HUES48 (cell line): ENCODE data around the gene C20orf141.

Experiments used
- H3K27ac ChIP-seq: one replicate; pipeline ENCODE4 v1.7.0; 2013; ENCODE audit warnings: low read depth, low read length, inconsistent platforms
- H3K27me3 ChIP-seq: 2 replicates; pipeline ENCODE4 v1.6.1; 2013; ENCODE audit warnings: mild to moderate bottlenecking, low read length; ENCODE audit not compliant: control insufficient read depth, insufficient read depth
- H3K36me3 ChIP-seq: 2 replicates; pipeline ENCODE4 v1.6.1; 2013; ENCODE audit warnings: low read length; ENCODE audit not compliant: control insufficient read depth, insufficient read depth
- H3K4me1 ChIP-seq: 2 replicates; pipeline ENCODE4 v1.6.1; 2013; ENCODE audit warnings: mild to moderate bottlenecking, low read length; ENCODE audit not compliant: control insufficient read depth, insufficient read depth
- H3K4me3 ChIP-seq: 2 replicates; pipeline ENCODE4 v1.5.1; 2013; ENCODE audit warnings: mild to moderate bottlenecking, low read depth, low read length
- H3K9ac ChIP-seq: 2 replicates; pipeline ENCODE4 v1.6.1; 2013; ENCODE audit warnings: mild to moderate bottlenecking, low read depth, low read length, moderate library complexity
- H3K9me3 ChIP-seq: 2 replicates; pipeline ENCODE4 v1.6.1; 2013; ENCODE audit warnings: low read length; ENCODE audit not compliant: control insufficient read depth, insufficient read depth

The C20orf141 gene

DNA sequence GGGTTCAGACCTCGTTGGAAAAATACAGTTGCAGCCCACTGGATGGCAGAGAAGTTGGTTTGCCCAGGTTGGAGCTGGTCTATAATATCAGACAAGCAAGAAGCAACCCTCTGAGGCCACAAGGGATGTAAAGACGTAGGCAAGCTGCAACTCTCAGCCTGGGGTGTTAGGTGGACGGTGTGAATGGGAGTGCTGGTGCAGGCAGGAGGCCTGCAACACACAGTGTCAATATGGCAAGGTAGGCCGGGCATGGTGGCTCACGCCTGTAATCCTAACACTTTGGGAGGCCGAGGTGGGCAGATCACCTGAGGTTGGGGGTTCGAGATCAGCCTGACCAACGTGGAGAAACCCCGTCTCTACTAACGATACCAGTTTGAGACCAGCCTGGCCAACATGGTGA, 36.3 kb downstream of the C20orf141 start:
- no peak overlapping the region for H3K9ac ChIP-seq
- H3K27me3 ChIP-seq, result no peaks in the 10 kb centered on the region; the same call in 1 of the 2 replicates
- H3K4me1 ChIP-seq, result no peaks in the 10 kb centered on the region
- no peak overlapping the region for H3K27ac ChIP-seq
- H3K36me3 ChIP-seq, result no peaks in the 10 kb centered on the region
- no peaks in the 10 kb centered on the region for H3K9me3 ChIP-seq
- H3K4me3 ChIP-seq, result no peak overlapping the region

- Histone ChIP-seq H3K27ac (no peak overlapping the region), H3K4me3 (no peak overlapping the region), H3K4me1 (no peaks in the 10 kb centered on the region), H3K9me3 (no peaks in the 10 kb centered on the region), H3K36me3 (no peaks in the 10 kb centered on the region), H3K9ac (no peak overlapping the region), H3K27me3 (no peaks in the 10 kb centered on the region)
Measured at GRCh38 chr20:2858591-2858990, 43.8 kb downstream of the C20orf141 start.

DNA sequence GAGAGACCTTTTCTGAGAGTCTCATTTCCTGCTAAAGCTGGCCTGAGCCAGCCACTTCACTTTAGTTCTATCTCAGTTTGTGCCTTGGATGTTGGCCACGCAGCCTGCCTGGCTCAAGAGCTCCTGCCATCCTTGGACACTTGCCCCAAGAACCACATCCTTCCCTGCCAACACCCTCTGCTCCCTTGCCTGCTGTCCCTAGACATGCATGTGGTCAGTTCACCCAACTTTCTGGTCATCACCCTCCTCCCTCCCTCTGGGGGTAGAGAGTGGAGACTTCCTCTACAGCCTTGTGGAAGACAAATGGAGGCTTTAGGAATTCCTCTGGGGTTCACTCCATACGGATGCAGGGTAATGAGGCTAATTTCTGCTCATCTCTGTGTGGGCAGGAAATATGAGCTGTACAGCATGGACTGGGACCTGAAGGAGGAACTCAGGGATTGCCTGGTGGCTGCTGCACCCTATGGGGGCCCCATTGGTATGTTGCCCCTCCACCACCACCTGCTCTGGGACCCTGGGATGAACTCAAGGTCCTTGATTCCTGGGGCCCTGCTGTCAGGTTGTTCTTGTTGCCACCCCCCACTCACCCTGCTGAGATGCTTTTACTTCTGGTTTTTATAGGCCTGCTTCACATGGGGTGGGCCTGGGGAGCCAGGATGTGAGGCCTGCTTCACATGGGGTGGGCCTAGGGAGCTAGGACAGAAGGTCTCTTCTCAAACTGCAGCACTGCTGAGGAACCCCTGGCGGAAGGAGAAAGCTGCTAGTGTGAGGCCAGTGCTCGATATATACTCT, 44.7 kb downstream of the C20orf141 start:
- H3K27me3 ChIP-seq, result no peaks in the 10 kb centered on the region
- H3K9me3 ChIP-seq, result no peaks in the 10 kb centered on the region
- H3K27ac ChIP-seq, result no peak overlapping the region
- no peaks in the 10 kb centered on the region for H3K4me1 ChIP-seq
- no peak overlapping the region for H3K9ac ChIP-seq
- no peaks in the 10 kb centered on the region for H3K36me3 ChIP-seq
- H3K4me3 ChIP-seq, result no peak overlapping the region

- no peak overlapping the region for H3K27ac ChIP-seq
- H3K9ac ChIP-seq, result no peak overlapping the region
- no peaks in the 10 kb centered on the region for H3K9me3 ChIP-seq
- H3K4me1 ChIP-seq, result no peaks in the 10 kb centered on the region
- H3K4me3 ChIP-seq, result no peak overlapping the region
- no peaks in the 10 kb centered on the region for H3K27me3 ChIP-seq
- H3K36me3 ChIP-seq, result peaks cover 10% of the 10 kb centered on the region; the same call in 1 of the 2 replicates
Measured at GRCh38 chr20:2864626-2865025, 49.8 kb downstream of the C20orf141 start.

DNA sequence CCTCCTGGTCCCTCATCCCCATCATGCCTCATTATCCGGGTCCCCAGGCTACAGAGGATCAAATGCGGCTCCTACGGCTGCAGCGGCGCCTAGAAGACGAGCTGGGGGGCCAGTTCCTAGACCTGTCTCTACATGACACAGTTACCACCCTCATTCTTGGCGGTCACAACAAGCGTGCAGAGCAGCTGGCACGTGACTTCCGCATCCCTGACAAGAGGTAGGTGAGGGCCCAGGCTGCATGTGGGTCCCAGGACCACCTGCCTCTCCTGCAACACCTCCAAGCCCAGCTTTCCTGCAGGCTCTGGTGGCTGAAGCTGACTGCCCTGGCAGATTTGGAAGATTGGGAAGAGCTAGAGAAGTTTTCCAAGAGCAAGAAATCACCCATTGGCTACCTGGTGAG, 50.3 kb downstream of the C20orf141 start:
- no peaks in the 10 kb centered on the region for H3K9me3 ChIP-seq
- no peak overlapping the region for H3K9ac ChIP-seq
- no peaks in the 10 kb centered on the region for H3K4me1 ChIP-seq
- no peak overlapping the region for H3K4me3 ChIP-seq
- no peaks in the 10 kb centered on the region for H3K27me3 ChIP-seq
- H3K27ac ChIP-seq, result no peak overlapping the region
- H3K36me3 ChIP-seq, result peaks cover 10% of the 10 kb centered on the region; the same call in 1 of the 2 replicates
